Measurements from ENCODE around the gene THEMIS. TPM values are rescaled to one million over a fixed set of nuclear protein-coding genes. Genes with fewer than 3 reads are reported as not detected.

The THEMIS gene
- total RNA-seq, 1 experiment from 2014 or later: not detected

GRCh38 chr6:127761084-127761483, 139.8 kb downstream of the THEMIS start:
- Mint-ChIP-seq H3K4me3 (ENCODE audit: unreplicated experiment) (no peak overlapping the region), H3K4me1 (ENCODE audit: low read depth, unreplicated experiment) (no peaks in the 10 kb centered on the region), H3K27ac (ENCODE audit: unreplicated experiment) (no peak overlapping the region), H3K27me3 (ENCODE audit: insufficient read depth, unreplicated experiment) (peaks cover 3% of the 10 kb centered on the region), H3K9me3 (ENCODE audit: unreplicated experiment) (no peaks in the 10 kb centered on the region), H3K36me3 (ENCODE audit: insufficient read depth, unreplicated experiment) (no peaks in the 10 kb centered on the region)
- intact Hi-C loops (cut with micrococcal nuclease; ENCODE audit: unreplicated experiment): no loop called here
- no peak for TF ChIP-seq CTCF (IDR thresholded peaks at IDR 0.05; ENCODE audit: insufficient read depth in 1 of 2, low read depth in 1 of 2, low read length in 1 of 2, severe bottlenecking in 1 of 2, unreplicated experiment in 1 of 2)
- CTCF ChIA-PET: no interaction called here
- POLR2A ChIA-PET: no interaction called here
- Histone ChIP-seq H3K36me3 (ENCODE audit: control insufficient read depth, insufficient read depth, low read length) (no peaks in the 10 kb centered on the region), H3K9me3 (no peaks in the 10 kb centered on the region), H3K4me3 (ENCODE audit: low read depth, low read length) (no peak overlapping the region), H3K27me3 (replicated peaks; ENCODE audit: control insufficient read depth, insufficient read depth, low read length) (no peaks in the 10 kb centered on the region), H3K4me1 (no peaks in the 10 kb centered on the region)
- BruUV-seq (replicated peaks): no TSS peak
- no peak for DNase-seq

- intact Hi-C loops (cut with micrococcal nuclease; ENCODE audit: unreplicated experiment): no loop called here
- peaks cover 3% of the 10 kb centered on the region for H3K27me3 Mint-ChIP-seq (ENCODE audit: insufficient read depth, unreplicated experiment)
- no TSS peak for BruUV-seq (replicated peaks)
- H3K4me1 Mint-ChIP-seq (ENCODE audit: low read depth, unreplicated experiment): no peaks in the 10 kb centered on the region
- Histone ChIP-seq H3K27me3 (replicated peaks; ENCODE audit: control insufficient read depth, insufficient read depth, low read length) (no peaks in the 10 kb centered on the region), H3K4me3 (ENCODE audit: low read depth, low read length) (no peak overlapping the region), H3K36me3 (ENCODE audit: control insufficient read depth, insufficient read depth, low read length) (no peaks in the 10 kb centered on the region), H3K4me1 (no peaks in the 10 kb centered on the region), H3K9me3 (no peaks in the 10 kb centered on the region)
- no peaks in the 10 kb centered on the region for H3K36me3 Mint-ChIP-seq (ENCODE audit: insufficient read depth, unreplicated experiment)
- ChIA-PET POLR2A (no interaction called here), CTCF (no interaction called here)
- no peak overlapping the region for H3K27ac Mint-ChIP-seq (ENCODE audit: unreplicated experiment)
- no peak for DNase-seq
- TF ChIP-seq CTCF (IDR thresholded peaks at IDR 0.05; ENCODE audit: insufficient read depth in 1 of 2, low read depth in 1 of 2, low read length in 1 of 2, severe bottlenecking in 1 of 2, unreplicated experiment in 1 of 2): no peak
- no peaks in the 10 kb centered on the region for H3K9me3 Mint-ChIP-seq (ENCODE audit: unreplicated experiment)
- H3K4me3 Mint-ChIP-seq (ENCODE audit: unreplicated experiment): no peak overlapping the region
Observed at GRCh38 chr6:127749095-127749494, 151.8 kb downstream of the THEMIS start.

- ChIA-PET CTCF (no interaction called here), POLR2A (no interaction called here)
- Mint-ChIP-seq H3K4me3 (ENCODE audit: unreplicated experiment) (no peak overlapping the region), H3K27ac (ENCODE audit: unreplicated experiment) (no peak overlapping the region), H3K9me3 (ENCODE audit: unreplicated experiment) (no peaks in the 10 kb centered on the region), H3K4me1 (ENCODE audit: low read depth, unreplicated experiment) (no peaks in the 10 kb centered on the region), H3K27me3 (ENCODE audit: insufficient read depth, unreplicated experiment) (peaks cover 3% of the 10 kb centered on the region), H3K36me3 (ENCODE audit: insufficient read depth, unreplicated experiment) (no peaks in the 10 kb centered on the region)
- Histone ChIP-seq H3K27me3 (replicated peaks; ENCODE audit: control insufficient read depth, insufficient read depth, low read length) (no peaks in the 10 kb centered on the region), H3K4me3 (ENCODE audit: low read depth, low read length) (no peak overlapping the region), H3K4me1 (no peaks in the 10 kb centered on the region), H3K9me3 (no peaks in the 10 kb centered on the region), H3K36me3 (ENCODE audit: control insufficient read depth, insufficient read depth, low read length) (no peaks in the 10 kb centered on the region)
- no TSS peak for BruUV-seq (replicated peaks)
- no peak for DNase-seq
- intact Hi-C loops (cut with micrococcal nuclease; ENCODE audit: unreplicated experiment): no loop called here
- no peak for TF ChIP-seq CTCF (IDR thresholded peaks at IDR 0.05; ENCODE audit: insufficient read depth in 1 of 2, low read depth in 1 of 2, low read length in 1 of 2, severe bottlenecking in 1 of 2, unreplicated experiment in 1 of 2)
Observed at GRCh38 chr6:127748290-127748689, 152.6 kb downstream of the THEMIS start.

Measured in Caco-2 (cell line).